Epidermal melanocyte (primary cell): ENCODE measurements around the gene QRFPR.
"Not testable (repeated sequence)": the region's sequence is repeated elsewhere in the genome, so short reads cannot be mapped to it uniquely, and the experiment has no call there.

Experiments
- DNase-seq: peaks from one replicate; pipeline ENCODE4 v3.0.0; 2011; ENCODE audit warnings: low spot score; ENCODE audit not compliant: insufficient read length

Gene QRFPR

GRCh38 chr4:121339824-121340223 is 41.0 kb downstream of the QRFPR start:
- no peak for DNase-seq

DNA sequence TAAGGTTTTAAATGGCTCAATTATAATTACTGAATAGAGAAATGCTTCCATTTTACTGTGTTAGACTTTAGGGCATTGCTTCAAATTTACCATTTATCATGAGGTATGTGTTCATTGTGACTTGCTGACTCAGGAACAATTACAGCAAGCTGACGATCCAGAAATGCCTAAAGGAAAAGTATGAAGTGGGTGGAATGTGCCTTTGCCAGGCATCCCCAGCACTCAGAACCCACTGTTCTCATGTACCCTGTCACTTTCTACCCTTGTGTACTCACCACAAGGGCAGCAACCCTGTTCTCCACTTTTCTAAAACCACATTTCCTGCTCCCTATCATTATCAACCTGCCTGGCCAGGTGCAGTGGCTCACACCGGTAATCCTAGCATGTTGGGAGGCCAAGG is 41.5 kb downstream of the QRFPR start:
- no peak for DNase-seq

DNA sequence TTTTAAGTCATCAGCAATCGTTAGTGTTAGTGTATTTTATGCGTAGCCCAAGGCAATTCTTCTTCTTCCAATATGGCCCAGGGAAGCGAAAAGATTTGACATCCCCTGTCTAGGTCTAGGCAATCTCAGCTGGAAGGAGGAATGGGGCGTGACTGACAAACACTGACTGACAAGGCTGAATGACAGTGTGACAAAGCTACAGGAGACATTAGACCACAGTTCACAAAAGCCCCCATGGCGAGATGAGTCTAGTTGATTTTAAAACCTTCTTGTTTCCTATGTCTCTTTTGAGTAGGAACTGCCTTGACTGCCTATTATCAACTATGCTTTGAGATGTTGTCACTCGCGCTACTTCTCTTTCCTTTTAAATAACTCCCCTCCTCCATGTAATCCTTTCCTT is 42.3 kb downstream of the QRFPR start:
- no peak for DNase-seq

- DNase-seq = no peak
Measured at GRCh38 chr4:121336706-121337105, 44.1 kb downstream of the QRFPR start.

DNA sequence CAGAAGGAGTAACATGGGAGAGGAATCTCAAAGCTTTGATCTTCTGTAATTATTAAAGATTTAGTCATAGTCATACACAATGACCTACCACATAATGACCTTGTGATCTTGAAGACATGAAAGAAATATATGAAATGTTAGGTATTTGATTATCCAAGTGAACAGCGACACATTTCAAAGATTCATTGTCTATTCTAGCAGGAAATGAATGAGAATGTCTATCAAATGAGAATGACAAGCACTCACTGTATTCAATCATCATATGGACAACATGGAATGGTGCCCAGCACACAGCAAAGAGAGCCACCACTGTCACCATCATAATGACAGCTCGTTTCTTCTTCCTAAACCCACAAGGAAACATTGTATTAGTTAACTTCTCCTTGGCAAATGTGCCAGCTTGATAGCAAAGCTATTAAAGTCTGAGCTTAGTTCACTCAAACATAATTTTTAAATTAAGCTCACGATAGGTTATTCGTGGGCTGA is 50.6 kb downstream of the QRFPR start:
- DNase-seq = no peak

DNA sequence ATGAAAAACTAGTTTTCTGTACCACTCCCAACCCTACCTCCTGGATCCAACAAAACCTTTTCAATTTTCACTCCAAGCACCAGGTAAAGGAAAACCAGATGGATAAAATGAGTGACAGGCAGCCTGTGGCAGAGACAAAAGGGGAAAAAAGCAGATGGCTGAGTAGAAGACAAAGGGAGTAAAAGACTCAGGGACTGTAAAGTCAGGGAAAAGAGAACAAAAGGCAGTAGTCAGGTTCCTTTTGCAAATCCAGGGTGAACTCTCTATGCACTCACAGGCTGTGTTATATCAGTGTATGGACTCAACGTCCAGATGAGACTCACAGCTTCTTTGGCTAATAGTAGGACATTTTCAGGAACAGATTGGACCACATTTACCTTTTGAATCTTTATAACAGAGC is 54.2 kb downstream of the QRFPR start:
- DNase-seq = no peak

- no peak for DNase-seq
Measured at GRCh38 chr4:121324331-121324730, 56.5 kb downstream of the QRFPR start.

DNA sequence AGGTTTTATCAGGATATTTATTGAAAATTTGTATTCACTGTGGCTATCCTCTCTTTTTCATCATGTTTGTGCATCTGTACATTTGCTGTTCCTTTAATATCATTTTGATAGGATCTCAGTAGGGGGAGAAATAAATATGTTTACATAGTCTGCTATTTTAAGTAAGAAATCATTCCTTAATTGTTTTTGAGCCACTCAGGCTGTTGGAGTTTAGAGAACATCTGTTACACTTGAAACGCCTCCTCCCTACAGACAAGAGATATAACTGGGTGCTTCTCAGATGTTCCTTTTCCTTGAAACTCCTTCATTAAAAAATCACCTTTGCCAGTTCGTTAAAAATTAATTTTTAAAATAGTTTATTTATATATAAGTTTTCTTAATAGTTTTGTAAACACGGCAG is 59.4 kb downstream of the QRFPR start:
- no peak for DNase-seq

DNA sequence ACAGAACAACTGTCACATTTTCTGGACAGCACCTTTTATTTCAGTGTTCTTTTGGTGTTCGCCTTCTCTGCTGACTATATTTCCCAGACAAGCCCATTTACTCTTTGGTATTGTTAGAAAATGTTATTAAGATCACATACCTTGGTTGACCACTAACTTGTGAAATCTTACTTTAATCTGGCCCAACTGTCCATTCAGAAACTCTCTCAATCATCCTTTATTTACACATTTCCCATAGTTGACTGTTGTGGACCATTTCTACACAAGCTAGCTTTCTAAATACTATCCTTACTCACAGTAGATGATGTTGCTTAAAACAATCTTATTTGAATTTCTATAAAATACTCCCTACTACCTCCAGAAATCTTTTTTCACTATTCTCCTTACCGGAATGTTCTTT is 64.7 kb downstream of the QRFPR start:
- no peak for DNase-seq

GRCh38 chr4:121313430-121313829 is 67.4 kb downstream of the QRFPR start:
- DNase-seq = not testable (repeated sequence)

DNA sequence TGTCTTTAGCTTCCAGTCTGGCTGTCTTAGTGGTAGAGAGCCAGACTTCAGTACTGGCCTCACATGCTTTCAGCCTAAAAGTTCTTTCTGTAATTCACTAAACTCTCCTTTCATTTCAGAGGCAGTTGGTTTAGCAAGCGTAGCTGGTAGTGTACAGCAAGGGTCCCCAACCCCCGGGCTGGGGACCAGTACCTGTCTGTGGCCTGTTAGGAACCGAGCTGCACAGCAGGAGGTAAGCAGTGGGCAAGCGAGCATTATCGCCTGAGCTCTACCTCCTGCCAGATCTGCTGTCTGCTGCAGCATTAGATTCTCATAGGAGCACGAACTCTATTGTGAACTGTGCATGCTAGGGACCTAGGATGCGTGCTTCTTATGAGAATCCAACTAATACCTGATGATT is 72.0 kb downstream of the QRFPR start:
- no peak for DNase-seq

- DNase-seq = no peak
Measured at GRCh38 chr4:121308328-121308663, 72.5 kb downstream of the QRFPR start.

- no peak for DNase-seq
Measured at GRCh38 chr4:121307445-121308327, 73.1 kb downstream of the QRFPR start.

DNA sequence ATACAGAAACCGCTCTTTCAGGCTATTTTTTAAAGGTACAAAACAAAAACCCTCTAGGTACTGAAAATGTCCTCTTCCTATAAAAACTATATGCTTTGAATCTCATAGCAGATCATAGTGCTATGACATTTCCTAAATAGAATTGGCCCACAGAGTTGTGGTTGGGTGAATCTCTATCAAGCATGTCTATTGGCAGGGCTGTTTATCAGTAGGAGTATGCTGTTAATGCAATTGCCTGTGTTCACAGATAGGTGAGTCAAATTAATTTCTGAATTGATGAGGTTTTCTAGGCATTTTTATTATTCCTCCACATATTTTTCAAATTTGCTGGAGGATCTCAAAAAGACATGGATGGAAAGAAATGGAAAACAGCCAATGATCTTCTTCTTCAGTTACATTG is 73.9 kb downstream of the QRFPR start:
- DNase-seq = no peak

DNA sequence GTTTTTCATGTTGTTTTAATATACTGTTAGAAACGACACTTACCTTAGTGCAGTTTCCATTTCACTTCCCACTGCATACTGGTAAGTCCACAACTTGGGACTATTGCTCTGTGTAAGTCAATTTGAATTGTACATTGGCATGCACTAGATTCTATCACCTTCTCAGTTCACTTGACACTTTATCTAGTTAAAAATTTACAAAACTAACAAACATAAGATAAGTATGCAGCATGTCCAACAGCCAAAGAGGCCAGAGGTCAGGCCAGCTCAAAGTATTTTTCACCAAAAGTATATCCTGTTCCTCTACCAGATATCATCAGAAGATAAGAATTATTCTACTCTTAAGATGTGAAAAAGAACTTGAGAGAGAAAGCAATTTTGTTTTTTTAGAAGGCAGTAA is 75.9 kb downstream of the QRFPR start:
- DNase-seq = no peak

DNA sequence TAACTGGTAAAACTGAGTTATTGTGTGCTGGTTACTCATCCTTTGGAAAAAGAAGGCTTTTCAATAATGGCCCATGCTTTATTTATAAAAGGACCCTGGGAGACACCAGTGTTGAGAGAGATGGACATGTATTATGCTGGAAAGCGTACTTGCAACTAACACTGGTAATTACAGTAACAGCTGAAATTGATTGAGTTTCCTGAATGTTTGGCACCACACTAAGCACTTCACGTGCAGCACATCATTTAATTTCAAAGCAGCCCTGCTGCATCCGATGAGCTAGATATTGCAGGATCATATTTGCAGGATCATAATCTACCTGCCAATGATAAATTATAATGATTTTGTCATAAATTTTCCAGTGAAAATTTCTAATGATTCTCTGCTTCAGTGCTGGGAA is 81.5 kb downstream of the QRFPR start:
- DNase-seq = no peak

DNA sequence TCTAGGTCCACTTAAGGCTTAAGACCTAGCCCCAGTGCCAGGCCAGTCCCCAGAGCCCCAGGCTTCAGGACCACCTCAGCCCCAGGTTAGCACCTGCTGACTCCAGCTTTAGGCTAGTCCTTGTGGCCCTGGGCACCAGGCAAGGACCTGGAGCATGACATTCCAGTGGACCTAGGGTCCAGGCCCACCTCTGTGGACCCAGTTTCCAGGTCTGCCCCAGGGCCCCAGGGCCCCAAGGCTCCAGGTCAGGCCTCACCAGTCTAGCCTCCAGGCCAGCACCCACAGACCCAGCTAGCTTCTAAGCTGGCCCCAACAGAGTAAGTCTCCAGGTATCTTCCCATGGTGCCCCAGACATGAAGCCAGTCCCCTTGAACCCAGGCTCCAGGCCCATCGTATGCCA is 97.5 kb downstream of the QRFPR start:
- no peak for DNase-seq

DNA sequence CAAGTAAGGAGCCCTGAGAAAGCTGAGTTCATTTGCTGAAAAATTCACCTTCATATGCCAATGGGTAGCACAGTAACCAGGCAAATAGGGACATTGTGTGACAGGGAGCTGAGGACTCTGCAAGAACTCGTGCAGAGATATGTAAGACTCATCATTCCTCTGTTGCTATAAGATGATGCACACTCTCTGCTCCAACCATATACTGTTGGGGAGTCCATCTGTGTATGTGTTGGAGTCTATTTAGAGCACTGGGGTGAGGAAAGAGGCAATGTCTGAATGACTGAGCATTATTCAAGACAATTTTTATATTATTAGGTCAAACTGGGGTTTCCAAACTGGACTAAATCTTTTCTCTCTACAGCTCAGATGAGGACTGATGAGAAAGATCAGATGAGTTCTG is 100.4 kb downstream of the QRFPR start:
- DNase-seq = no peak

- DNase-seq = no peak
Measured at GRCh38 chr4:121278811-121279368, 101.9 kb downstream of the QRFPR start.
